Measurements from ENCODE around the gene EIF3J.
"Not testable (repeated sequence)": the region's sequence is repeated elsewhere in the genome, so short reads cannot be mapped to it uniquely, and the experiment has no call there.

Gene EIF3J

DNA sequence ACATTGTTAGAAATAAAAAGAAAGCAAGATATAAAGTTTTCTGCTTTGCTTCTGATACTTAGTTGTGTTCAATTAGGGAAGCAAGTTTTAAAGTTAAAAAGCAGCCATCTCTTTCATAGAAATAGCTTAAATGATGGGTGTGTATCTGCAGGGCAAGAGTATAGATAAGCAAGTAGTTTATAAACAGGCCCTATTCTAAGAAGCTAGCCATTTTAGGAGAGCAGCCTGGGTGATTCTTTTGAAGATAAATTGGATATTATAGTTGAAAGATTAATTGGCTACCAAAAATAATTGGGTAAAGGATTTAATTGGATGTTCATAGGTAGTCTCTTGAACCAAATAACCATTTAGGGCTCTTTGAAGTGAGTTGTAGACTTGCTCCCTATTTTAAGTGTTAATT, 5.6 kb downstream of the EIF3J start:
- no peak for DNase-seq

DNA sequence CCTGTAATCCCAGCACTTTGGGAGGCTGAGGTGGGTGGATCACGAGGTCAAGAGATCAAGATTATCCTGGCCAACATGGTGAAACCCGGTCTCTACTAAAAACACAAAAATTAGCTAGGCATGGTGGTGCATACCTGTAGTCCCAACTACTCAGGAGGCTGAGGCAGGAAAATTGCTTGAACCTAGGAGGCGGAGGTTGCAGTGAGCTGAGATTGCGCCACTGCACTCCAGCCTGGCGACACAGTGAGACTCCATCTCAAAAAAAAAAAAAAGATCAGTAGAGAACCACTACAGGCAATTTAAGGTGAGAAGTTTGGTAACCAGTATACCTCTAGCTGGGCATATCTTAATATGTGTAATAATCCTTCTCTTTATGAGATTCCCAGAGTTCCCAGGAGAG, 7.8 kb downstream of the EIF3J start:
- DNase-seq = not testable (repeated sequence)

DNA sequence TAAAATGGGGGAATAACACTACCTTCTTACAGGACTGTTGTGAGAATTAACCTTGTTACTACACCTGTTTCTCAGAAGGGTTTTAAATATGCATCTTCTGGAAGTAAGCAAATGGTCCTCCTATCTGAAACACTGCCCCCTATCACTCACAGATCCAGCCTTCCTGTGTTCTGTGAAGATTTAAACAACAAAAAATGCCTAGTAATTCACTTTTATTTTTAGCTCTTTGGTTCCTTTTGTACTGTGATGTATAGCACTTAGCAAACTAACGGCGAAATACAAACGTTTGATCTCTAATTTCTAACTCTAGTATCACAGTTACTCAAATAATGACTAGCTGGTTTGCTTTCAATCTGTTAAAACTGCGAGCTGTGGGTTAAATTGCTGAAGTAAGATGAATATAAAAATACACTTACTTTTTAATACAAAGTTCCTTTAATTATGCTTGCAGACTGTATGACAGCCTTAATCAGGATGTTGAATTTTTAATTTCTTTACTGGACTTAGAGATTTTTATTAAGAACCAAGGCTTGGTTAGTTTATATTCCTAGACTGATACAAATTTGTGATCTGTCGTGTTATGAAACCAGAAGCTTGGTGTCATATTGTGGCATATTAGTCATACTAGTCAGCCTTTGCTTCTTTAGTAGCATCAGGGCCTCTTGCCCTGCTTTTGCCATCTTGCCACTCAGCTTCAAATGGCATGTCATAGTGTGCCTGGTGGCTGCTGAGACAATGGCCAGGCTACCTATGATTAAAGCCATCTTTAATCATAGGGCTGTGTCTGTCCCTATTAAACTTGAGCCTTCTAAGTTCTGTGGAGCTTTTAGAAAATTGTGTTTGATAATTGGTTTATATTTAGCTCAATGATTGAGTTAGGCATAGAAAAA, 9.2 kb downstream of the EIF3J start:
- DNase-seq = peak; percentile 43 to 82 (median 63)

DNA sequence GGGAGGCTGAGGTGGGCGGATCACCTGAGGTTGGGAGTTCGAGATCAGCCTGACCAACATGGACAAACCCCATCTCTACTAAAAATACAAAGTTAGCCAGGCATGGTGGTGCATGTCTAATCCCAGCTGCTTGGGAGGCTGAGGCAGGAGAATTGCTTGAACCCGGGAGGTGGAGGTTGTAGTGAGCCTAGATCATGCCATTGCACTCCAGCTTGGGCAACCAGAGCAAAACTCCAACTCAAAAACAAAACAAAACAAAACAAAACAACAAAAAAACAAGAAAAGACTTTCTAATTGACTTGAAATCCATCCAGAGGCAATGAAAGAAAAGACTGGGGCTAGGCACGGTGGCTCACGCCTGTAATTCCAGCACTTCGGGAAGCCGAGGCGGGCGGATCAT, 12.2 kb downstream of the EIF3J start:
- not testable (repeated sequence) for DNase-seq

DNA sequence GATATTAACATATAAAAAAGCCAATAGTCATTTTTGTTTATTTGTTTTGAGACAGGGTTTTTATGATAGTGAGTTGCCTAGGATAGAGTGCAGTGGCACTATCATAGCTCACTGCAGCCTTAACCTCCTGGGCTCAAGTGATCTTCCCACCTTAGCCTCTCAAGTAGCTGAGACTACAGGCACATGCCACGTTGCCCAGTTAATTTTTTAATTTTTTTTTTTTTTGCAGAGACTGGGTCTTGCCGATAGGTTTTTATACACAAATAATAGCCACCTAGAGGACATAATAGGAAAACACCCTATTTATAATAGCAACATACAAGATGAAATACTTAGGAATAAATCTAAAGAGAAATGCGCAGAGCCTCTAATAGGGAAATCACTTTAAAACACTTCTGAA, 13.3 kb downstream of the EIF3J start:
- peak in 2 of 4 experiments; percentile 29 to 46 for DNase-seq

DNA sequence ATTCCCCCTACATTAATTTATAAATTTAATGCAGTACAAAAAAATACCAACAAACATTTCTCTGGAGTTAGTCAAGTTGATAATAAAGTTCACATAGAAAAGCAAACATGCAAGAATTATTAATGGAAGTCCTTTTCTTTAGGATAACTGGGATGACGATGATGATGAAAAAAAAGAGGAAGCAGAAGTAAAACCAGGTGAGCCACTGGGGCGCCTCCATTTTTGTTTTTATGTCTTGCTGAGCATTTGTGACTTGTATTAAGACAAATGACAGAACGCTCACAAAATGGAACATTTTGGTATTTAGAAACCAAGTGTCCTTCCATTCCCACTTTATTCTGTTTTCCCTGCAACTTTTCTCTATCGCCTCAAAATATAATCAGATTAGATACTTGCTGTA, 13.8 kb downstream of the EIF3J start:
- DNase-seq = no peak

DNA sequence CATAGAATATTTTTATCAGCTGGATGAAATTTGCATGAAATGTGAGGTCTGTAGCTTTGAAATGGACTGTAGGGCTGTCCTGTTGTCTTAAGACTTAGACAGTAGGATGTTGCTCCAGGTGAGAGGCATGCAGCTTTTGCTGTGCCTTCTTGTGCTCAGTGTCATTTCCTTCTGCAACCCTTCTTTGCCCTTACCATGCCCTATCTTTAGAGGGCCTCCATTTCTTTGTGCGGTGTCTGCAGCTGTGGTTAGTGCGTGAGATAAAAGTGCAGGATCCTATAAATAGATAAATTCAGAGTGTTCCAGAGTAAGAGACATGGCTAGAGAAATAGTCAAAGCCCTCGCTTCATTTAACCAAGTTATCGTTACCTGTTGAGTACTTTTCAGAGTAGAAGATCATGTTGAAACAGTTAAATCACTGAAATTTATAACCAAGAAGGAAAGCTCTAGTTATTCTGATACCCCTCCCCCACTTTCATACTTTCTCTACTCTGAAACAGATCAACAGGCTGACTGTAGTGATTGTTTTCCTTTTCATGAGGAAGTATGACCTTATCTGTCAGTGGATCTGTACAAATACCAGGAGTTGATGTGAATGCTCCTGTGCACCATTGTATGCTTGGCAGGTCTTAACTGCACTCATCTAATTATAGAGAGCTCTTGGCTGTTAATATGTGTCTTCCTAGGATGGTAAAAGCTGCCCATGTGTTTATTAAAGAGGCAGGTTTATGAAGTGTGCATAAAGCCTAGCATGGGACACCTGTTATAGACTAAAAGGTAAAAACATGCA, 18.2 kb downstream of the EIF3J start:
- no peak for DNase-seq

DNA sequence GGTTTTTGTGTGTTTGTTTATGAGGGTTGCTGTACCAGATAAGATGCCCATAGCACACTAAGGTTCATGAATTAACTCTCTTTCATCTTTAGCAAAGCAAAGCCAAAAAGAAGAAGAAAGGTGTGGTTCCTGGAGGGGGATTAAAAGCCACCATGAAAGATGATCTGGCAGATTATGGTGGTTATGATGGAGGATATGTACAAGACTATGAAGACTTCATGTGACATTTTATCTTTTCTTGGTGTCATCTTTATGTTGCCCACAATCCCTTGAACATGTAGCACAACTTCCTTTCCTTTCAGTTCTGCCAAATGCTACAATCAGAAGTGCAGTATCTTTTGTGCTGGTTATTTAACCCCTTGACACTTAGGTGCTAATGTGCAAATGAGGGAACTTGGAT, 24.0 kb downstream of the EIF3J start:
- DNase-seq = not testable (repeated sequence)

DNA sequence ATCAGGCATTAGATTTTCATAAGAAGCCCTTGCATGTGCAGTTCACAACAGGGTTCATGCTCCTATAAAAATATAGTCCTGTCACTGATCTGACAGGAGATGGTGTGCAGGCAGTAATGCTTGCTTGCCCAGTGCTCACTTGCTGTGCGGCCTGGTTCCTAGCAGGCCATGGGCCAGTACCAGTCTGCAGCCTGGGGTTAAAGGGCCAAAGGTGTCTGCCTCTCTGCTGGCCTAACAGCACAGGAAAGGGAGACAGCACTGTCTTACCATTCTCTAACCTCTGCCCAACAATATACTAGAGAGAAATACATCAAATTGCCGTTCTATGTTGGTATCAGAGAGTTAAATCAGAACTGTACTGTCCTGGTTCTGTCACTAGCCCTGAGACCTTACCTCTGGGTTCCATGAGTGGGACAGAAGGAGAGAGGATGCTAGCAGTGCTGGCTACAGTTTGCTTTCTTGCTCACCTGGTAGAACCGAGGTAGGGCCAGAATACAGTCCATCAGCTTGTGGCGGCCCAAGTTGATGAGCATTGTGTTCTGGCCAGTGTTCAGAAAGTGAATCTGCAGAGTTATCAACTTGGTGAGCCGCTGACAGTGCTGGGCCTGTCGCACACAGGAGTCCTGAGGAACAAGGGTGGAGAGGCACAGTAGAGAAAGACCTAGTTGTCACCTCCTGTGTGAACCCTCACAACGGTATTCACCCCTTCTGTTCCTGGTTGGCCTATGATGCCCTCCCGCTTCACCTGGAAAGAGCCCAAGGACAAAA, 28.6 kb downstream of the EIF3J start:
- no peak for DNase-seq

DNA sequence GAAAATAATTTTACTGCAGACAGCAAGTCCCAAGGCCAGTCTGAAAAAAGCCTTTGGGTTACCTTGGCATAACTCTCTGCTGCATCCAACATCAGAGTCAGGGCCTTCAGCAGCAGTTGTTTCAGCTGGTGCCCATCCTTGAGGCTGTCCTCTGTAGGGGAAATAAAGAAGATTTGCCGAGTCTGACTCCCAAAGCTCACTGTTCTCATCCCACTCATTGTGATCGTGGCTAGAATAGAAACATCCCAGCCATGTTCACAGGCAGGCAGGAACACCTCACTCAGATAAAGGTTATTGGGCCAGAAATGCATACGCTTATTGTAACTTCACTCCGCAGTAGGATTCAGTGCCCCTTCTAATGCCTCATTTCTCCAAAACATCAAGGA, 29.2 kb downstream of the EIF3J start:
- no peak for DNase-seq

DNA sequence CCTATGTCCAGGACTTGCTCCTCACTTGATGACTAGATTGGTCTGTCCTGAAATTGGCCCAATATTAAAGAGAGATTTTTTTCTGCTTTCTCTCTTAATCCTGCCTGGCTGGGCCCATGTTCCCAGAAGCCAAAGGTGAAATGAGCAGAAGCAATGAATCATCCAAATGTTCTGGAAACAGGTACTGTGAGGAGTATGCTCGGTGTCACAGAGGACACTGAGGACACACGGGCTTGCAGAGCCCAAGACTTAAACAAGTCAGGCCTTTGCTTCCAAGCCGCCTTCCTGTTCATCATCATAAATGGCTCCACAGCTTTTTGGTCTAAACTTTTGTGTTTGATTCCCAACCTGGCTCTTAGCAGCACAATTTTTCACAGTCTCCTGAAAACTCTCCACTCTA, 31.4 kb downstream of the EIF3J start:
- no peak for DNase-seq

DNA sequence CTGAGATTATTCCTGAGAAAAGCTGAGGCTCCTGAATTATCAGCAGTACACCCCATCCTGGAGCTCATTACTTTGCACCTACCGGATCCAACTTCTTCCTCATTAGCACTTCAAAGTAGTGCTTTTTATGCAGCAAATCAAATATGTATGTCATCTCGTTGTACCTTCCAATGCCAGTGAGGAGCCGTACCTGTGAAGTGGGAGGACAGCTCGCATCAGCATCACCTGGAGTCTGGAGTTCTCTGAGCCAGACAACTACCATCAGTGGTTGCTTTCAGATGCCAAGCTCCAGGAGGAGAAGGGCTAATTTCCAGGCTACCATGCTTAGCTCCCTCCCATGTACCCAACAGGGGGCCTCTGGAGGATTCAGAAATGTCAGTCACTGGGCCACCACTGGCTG, 32.4 kb downstream of the EIF3J start:
- DNase-seq = no peak

DNA sequence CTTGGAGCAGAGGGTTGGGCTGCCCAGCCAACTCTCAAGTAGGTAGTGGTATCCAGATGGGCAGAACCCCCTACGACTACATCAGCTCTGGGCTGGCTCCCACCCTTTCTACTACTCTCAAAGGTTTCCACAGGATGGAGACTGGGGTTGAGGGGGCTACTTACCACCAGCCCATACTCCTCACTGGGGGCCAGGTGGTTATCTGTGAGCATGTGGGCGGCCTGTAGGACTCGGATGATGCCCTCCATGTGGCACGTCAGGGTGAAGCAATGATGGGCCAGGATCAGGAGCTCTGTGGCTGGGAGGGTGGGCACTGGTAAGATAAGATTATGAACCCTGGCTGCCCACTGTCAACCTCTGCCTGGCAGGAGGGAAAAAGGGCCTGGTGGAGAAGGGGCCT, 33.4 kb downstream of the EIF3J start:
- no peak for DNase-seq

DNA sequence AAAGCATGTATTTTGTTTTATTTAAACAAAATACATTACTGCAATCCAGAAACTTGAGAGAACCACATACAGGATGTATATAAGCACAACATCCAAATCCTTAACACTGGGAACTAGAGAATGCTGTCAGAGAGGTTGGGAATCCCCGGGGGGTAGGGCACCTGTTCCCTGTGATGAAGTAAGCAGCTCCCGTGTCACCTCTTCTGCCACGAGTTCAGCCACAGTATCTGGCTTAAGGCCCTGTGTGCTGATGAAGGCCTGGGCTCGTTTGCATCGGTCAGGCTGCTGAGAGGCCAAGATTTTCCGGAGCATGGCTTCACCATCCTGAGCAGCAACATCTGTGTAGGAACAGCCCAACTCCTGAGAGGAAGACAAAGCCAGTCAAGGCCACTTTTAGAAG, 36.4 kb downstream of the EIF3J start:
- no peak for DNase-seq

DNA sequence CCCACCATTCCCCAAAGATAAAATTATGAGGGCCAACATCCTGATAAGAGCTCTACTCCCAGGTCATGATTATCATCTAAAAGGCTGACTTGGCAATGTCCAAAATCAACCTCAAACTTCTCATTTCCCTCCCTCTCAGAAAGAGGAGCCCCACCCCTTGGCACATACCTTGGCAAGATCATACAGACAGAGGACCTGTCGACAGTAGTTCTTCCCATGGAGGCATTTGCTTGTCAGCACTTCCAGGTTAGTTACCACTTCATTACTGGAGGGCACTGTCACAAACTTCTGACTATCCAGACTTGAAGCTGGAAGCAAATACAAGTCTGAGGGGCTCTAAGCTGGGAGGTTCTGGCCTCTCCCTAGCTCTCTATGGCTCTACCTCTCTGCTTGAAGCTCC, 37.8 kb downstream of the EIF3J start:
- DNase-seq = no peak

DNA sequence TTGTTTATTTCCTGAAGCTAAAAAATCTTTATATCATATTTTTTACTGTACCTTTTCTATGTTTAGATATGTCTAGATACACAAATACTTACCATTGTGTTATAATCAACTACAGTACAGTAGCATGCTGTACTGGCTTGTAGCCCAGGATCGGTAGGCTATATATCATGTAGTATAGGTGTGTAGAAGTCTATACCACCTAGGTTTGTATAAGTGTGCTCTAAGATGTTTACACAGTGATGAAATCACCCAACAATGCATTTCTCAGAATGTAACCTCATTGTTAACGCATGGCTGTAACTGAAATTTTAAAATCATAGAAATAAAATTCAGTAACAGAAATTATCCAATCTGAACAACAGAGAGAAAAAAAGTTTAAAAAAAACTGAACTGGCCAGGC, 43.2 kb downstream of the EIF3J start:
- no peak for DNase-seq

DNA sequence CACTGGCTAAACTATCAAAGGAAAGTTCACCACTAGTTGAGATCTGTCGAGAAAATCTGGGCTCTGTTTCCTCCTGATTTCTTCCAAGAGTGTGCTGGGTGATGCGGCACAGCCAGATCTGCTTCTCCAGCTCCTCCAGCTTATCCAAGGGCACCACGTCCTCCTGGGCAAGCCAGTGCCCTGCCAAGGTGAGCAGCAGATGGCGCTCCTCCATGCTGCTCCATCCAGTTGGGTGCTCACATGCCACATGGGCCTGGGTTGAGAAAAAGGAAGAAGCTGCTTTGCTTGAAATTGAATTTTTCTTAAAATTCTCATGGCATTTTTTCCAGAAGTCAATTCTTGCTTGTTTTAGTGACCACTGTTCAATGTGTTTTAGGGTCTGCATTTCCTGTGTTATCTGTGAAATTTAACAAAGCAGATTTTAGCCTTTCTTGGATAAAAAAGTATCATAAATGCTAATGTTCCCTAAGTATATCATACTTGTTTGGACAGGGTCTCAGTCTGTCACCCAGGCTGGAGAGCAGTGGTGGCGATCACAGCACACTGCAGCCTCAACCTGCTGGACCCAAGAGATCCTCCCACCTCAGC, 47.3 kb downstream of the EIF3J start:
- DNase-seq = peak; percentile 37 to 67 (median 58)

DNA sequence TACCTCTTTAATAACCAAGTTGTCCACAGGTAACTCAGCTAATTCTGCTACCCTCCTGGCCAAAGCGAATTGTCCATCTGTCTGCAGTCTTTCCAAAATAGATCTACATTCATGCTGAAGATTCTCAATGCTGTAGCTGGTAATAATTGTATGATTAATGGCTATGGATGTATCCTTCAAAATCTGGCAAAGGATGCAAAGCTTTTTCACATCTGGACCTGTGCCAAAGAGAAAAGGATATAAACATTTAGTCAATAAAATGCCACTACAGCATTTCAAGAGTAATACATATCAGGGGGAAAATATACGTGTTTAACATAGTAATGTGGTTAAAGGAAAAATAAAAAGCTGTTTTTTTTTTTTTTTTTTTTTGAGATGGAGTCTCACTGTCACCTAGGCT, 48.7 kb downstream of the EIF3J start:
- DNase-seq = peak in 1 of 4 experiments; percentile 5

DNA sequence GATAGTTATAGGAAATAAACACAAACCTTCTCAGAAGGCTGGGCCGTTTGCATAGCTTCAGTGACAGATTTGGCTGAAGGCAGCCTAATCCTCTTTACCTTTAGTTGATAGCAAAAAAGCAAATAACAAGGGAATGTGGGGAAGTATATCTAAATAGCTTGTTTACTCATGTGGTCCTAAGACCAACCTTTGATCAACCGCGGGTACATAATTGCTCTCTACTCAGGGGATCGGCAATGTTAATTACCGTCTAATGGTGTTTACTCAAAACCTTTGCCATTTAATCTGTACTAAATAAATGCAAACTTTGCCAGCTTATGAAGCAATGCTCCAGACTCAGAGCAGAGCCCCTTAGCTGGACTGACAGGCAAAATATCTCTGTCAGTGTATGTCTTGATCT, 51.6 kb downstream of the EIF3J start:
- DNase-seq = no peak

DNA sequence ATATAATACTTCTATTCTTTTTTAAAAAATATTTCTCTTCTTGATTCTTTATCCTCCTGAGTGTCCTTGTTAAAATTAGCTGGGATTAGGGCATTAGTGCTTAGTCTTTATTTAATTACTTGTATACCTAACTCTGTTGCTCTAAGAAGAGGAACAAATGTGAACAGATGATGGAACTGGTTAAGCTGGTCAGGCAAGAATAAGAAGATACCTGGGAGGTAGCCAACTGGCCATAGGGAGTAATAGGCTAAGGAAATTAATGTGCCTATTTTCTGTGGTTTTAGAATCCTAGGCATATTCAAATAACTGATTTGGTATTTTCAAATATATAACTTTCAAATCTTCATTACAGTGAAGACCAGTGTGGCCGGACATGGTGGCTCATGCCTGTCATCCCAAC, 54.4 kb downstream of the EIF3J start:
- DNase-seq = no peak

DNA sequence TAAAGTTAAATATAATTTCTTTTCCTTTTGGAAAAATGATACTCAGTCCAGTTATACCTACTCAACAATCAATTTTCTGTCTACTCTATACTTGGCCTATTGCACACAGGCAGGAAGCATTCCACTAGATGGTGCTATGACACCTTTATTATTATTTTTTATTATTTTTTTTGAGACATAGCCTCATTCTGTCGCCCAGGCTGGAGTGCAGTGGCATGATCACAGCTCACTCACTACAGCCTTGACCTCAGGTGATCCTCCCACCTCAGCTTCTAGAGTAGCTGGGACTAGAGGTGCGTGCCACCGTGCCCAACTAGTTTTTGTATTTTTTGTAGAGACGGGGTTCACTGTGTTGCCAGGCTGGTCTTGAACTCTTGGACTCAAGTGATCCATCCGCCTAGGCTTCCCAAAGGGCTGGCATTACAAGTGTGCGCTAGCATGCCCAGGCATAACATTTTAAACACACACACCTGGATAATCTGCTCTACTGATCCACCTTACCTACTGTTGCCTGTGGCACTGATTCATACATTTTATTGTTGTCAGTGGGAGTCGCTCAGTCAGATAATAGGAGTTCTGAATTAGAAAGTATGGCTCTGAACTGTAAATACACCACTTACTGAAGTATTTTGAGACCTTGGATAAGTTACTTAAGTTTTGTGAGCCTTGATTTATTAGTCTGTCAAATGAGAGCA, 56.2 kb downstream of the EIF3J start:
- peak in 2 of 4 experiments; percentile 32 to 50 for DNase-seq

DNA sequence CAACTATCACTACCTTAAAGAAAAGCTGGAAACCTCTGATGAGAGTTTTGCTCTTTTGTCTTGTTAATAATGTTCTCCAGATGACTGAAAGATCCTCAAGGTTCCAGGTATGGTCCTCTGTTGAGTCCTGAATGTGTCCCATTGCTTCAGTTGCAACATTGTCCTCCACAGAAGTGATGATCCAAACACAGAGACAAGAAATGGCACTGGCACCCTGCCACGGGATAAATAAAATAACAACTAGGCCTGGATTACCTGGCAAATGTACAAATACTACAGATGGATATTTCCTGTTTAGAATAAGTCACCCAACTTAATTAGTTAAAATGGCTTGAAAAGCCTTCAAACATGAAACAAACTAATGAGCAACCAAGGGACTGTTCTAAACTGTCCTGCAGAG, 58.3 kb downstream of the EIF3J start:
- DNase-seq = no peak

Measured in suppressor macrophage (primary cell).